ENCODE measurements around the gene TMEM256. TPM values are rescaled to one million over a fixed set of nuclear protein-coding genes. Genes with fewer than 3 reads are reported as not detected.

TMEM256 gene
- total RNA-seq = 68.7 TPM
- long read RNA-seq, partial matches to known transcripts = 1 of 4 reads
- long read RNA-seq, other reads (novel, unspliced or antisense) = 0 of 4 reads

GRCh38 chr17:7403977-7404736 is at the start of gene TMEM256:
TSS of gene TMEM256 (minus strand) at chr17:7404097. CDS start at chr17:7404084, 13 bp downstream.
- DNase-seq (ENCODE audit: low spot score) = peak; percentile 98

GRCh38 chr17:7448461-7448860 is 44.6 kb upstream of the TMEM256 start:
- DNase-seq (ENCODE audit: low spot score) = no peak

- no peak for DNase-seq (ENCODE audit: low spot score)
Observed at GRCh38 chr17:7445619-7445968, 41.7 kb upstream of the TMEM256 start.

- no peak for DNase-seq (ENCODE audit: low spot score)
Observed at GRCh38 chr17:7444682-7445618, 41.1 kb upstream of the TMEM256 start, which contains the start of gene CHRNB1. TSS of gene CHRNB1 (plus strand) at chr17:7445061. CDS start at chr17:7445128, 67 bp downstream.

- no peak for DNase-seq (ENCODE audit: low spot score)
Observed at GRCh38 chr17:7443499-7444485, 39.9 kb upstream of the TMEM256 start.

GRCh38 chr17:7442142-7442541 is 38.2 kb upstream of the TMEM256 start:
- DNase-seq (ENCODE audit: low spot score) = no peak

GRCh38 chr17:7441266-7441665 is 37.4 kb upstream of the TMEM256 start:
- DNase-seq (ENCODE audit: low spot score) = no peak

- DNase-seq (ENCODE audit: low spot score) = no peak
Observed at GRCh38 chr17:7440834-7441195, 36.9 kb upstream of the TMEM256 start.

GRCh38 chr17:7440113-7440833 is 36.4 kb upstream of the TMEM256 start:
- no peak for DNase-seq (ENCODE audit: low spot score)

GRCh38 chr17:7439462-7440112 is 35.7 kb upstream of the TMEM256 start, which contains the start of gene FGF11:
TSS of gene FGF11 (plus strand) at chr17:7439512. CDS start at chr17:7439621, 109 bp downstream.
- no peak for DNase-seq (ENCODE audit: low spot score)

GRCh38 chr17:7438656-7439460 is 35.0 kb upstream of the TMEM256 start:
- no peak for DNase-seq (ENCODE audit: low spot score)

GRCh38 chr17:7437950-7438614 is 34.2 kb upstream of the TMEM256 start:
- DNase-seq (ENCODE audit: low spot score) = peak; percentile 94

- DNase-seq (ENCODE audit: low spot score) = no peak
Observed at GRCh38 chr17:7437369-7437863, 33.5 kb upstream of the TMEM256 start.

GRCh38 chr17:7436556-7437368 is 32.9 kb upstream of the TMEM256 start:
- peak; percentile 95 for DNase-seq (ENCODE audit: low spot score)

- no peak for DNase-seq (ENCODE audit: low spot score)
Observed at GRCh38 chr17:7435676-7436555, 32.0 kb upstream of the TMEM256 start.

GRCh38 chr17:7432296-7432695 is 28.4 kb upstream of the TMEM256 start:
- no peak for DNase-seq (ENCODE audit: low spot score)
